K562 (cell line): ENCODE data around the gene UBE2L5. TPM values are rescaled to one million over a fixed set of nuclear protein-coding genes. Genes with fewer than 3 reads are reported as not detected.

Experiments used
- ATAC-seq: fragments of 200-7000 bp; cut with Tn5 transposase; 3 replicates; pipeline ENCODE4 v1.9.1; 2020; ENCODE audit warnings: moderate library complexity
- BruUV-seq: library from RNA; stranded (reverse); fragments of 400-500 nt; replicated peaks from 2 replicates; lab custom pipeline; 2021; lab: Mats Ljungman, UMichigan
- CTCF ChIA-PET: fragments of 300-600 bp; formaldehyde crosslinking; extraction: SDS; loops from one replicate; lab custom pipeline; 2021; ENCODE audit warnings: low intra/inter-chr PET ratio; lab: Yijun Ruan, JAX
- POLR2A ChIA-PET: fragments of 300-600, 350-650 bp; sonication (Branson Sonifier 250); formaldehyde crosslinking; extraction: SDS; loops from one replicate; lab custom pipeline; 2021; ENCODE audit warnings: antibody characterized with exemption, inconsistent platforms; lab: Yijun Ruan, JAX
- DNase-seq, 4 experiments: peaks; one replicate each; pipeline versions ENCODE4 v3.0.0 to v3.0.0-alpha.2; 2011 to 2018; ENCODE audit warnings: low spot score in 3 of 4, mixed read lengths in 3 of 4; ENCODE audit errors: extremely low read depth in 1 of 4
- FAIRE-seq: peaks from 2 replicates; lab custom pipeline; 2011; peaks lifted over from hg19 to GRCh38; lab: Jason Lieb, UNC
- H2AFZ ChIP-seq: 2 replicates; pipeline ENCODE4 v1.6.0; 2011; ENCODE audit warnings: low read depth, low read length, control low read depth, inconsistent platforms
- H3K27ac ChIP-seq: fragments of 200-600 bp; 3 replicates; pipeline ENCODE4 v1.8.0; 2011; ENCODE audit warnings: low read depth, mild to moderate bottlenecking, control low read depth, inconsistent platforms, low read length, moderate library complexity, mixed read lengths; ENCODE audit errors: extremely low read depth
- H3K27me3 ChIP-seq, 2 experiments: fragments of 300-600 bp in 1 of 2; 2 replicates in 1 of 2; 3 replicates in 1 of 2; pipeline versions ENCODE4 v1.6.0 to v1.8.0; 2011; ENCODE audit warnings: inconsistent platforms in 2 of 2, low read length in 2 of 2, mild to moderate bottlenecking in 1 of 2, mixed read lengths in 1 of 2, moderate library complexity in 1 of 2; ENCODE audit not compliant: control insufficient read depth in 2 of 2, insufficient read depth in 2 of 2
- H3K36me3 ChIP-seq: fragments of 300-600 bp; 3 replicates; pipeline ENCODE4 v1.8.0; 2011; ENCODE audit warnings: mild to moderate bottlenecking, low read length, inconsistent platforms; ENCODE audit not compliant: control insufficient read depth, insufficient read depth
- H3K4me1 ChIP-seq, 2 experiments: fragments of 200-600 bp in 1 of 2; replicated peaks in 1 of 2; 2 replicates in 1 of 2; 3 replicates in 1 of 2; pipeline versions ENCODE4 v1.5.1 to v1.8.0; 2011; ENCODE audit warnings: inconsistent platforms in 2 of 2, low read length in 2 of 2, mild to moderate bottlenecking in 1 of 2, mixed read lengths in 1 of 2, moderate library complexity in 1 of 2; ENCODE audit not compliant: control insufficient read depth in 2 of 2, insufficient read depth in 2 of 2
- H3K4me2 ChIP-seq: 2 replicates; pipeline ENCODE4 v1.6.1; 2011; ENCODE audit warnings: low read length, control low read depth, inconsistent platforms, mixed read lengths; ENCODE audit not compliant: insufficient read depth
- H3K4me3 ChIP-seq: fragments of 200-600 bp; sonication (generic), shearing (Covaris generic); 2 replicates; pipeline ENCODE4 v1.5.1; 2016; ENCODE audit warnings: control low read depth, inconsistent platforms
- H3K79me2 ChIP-seq: fragments of 200-600 bp; 3 replicates; pipeline ENCODE4 v1.8.0; 2011; ENCODE audit warnings: low read length, inconsistent platforms; ENCODE audit not compliant: control insufficient read depth, insufficient read depth
- H3K9ac ChIP-seq, 2 experiments: 2 replicates each; pipeline versions ENCODE4 v1.6.0 to v1.6.1; 2011; ENCODE audit warnings: low read depth in 2 of 2, low read length in 2 of 2, control low read depth in 1 of 2, inconsistent platforms in 1 of 2, mild to moderate bottlenecking in 1 of 2, mixed read lengths in 1 of 2; ENCODE audit not compliant: insufficient read depth in 1 of 2
- H3K9me1 ChIP-seq: one replicate; pipeline ENCODE4 v1.6.0; 2011; ENCODE audit warnings: inconsistent platforms, mild to moderate bottlenecking, low read length, moderate library complexity; ENCODE audit not compliant: control insufficient read depth, insufficient read depth
- H3K9me3 ChIP-seq: replicated peaks from 2 replicates; pipeline ENCODE4 v1.5.1; 2011; ENCODE audit warnings: low read depth, low read length, inconsistent platforms; ENCODE audit not compliant: control insufficient read depth, insufficient read depth
- H4K20me1 ChIP-seq: replicated peaks from 2 replicates; pipeline ENCODE4 v1.6.1; 2011; ENCODE audit warnings: low read length, inconsistent platforms, mixed read lengths; ENCODE audit not compliant: control insufficient read depth, insufficient read depth
- CEBPB ChIP-seq: fragments of 450-650 bp; IDR thresholded peaks from 2 replicates; pipeline ENCODE4 v1.6.1; 2016; ENCODE audit warnings: missing genetic modification characterization, missing compliant biosample characterization
- CHCHD3 ChIP-seq: fragments of 250-450 bp; sonication (Bioruptor Pico); IDR thresholded peaks from 2 replicates; pipeline ENCODE4 v2.1.2; 2022; ENCODE audit warnings: mild to moderate bottlenecking
- FOXJ3 ChIP-seq: sonication (generic); formaldehyde crosslinking; IDR thresholded peaks from 2 replicates; pipeline ENCODE4 v1.4.0; 2020; ENCODE audit warnings: mild to moderate bottlenecking, missing genetic modification reagents
- FOXK1 ChIP-seq: sonication (generic); formaldehyde crosslinking; IDR thresholded peaks from 2 replicates; pipeline ENCODE4 v1.8.0; 2022; ENCODE audit warnings: missing genetic modification reagents, mild to moderate bottlenecking, borderline replicate concordance
- HDAC8 ChIP-seq: fragments of 450-650 bp; IDR thresholded peaks from 2 replicates; pipeline ENCODE4 v1.6.1; 2016; ENCODE audit warnings: mild to moderate bottlenecking, missing genetic modification characterization, moderate library complexity, missing compliant biosample characterization
- MTF1 ChIP-seq: fragments of 250-450 bp; sonication (Bioruptor Pico); IDR thresholded peaks from 2 replicates; pipeline ENCODE4 v1.9.0; 2021; ENCODE audit warnings: moderate library complexity, mild to moderate bottlenecking, inconsistent platforms, borderline replicate concordance
- MYBL2 ChIP-seq, 2 experiments: fragments of 450-650 bp in 1 of 2; sonication (generic) in 1 of 2; formaldehyde crosslinking in 1 of 2; IDR thresholded peaks; 2 replicates each; pipeline versions ENCODE4 v1.6.1 to v1.8.1; 2017 to 2022; ENCODE audit warnings: borderline replicate concordance in 1 of 2, inconsistent platforms in 1 of 2, low read depth in 1 of 2, mild to moderate bottlenecking in 1 of 2, missing genetic modification reagents in 1 of 2, moderate library complexity in 1 of 2
- POLR2AphosphoS5 ChIP-seq: IDR thresholded peaks from 2 replicates; pipeline ENCODE4 v1.6.1; 2011; ENCODE audit warnings: mild to moderate bottlenecking, low read depth, low read length, moderate library complexity; ENCODE audit not compliant: control insufficient read depth, insufficient read depth
- RBM14 ChIP-seq: fragments of 200-400 bp; formaldehyde crosslinking; IDR thresholded peaks from 2 replicates; pipeline ENCODE4 v1.6.1; 2018; ENCODE audit warnings: low read depth, mild to moderate bottlenecking, low read length, moderate library complexity, borderline replicate concordance; ENCODE audit not compliant: insufficient read depth
- TAF1 ChIP-seq: IDR thresholded peaks from 2 replicates; pipeline ENCODE4 v1.6.1; 2011; ENCODE audit warnings: mild to moderate bottlenecking, low read length, moderate library complexity; ENCODE audit not compliant: insufficient read depth, control insufficient read depth, severe bottlenecking; ENCODE audit errors: extremely low read depth
- TRIM24 ChIP-seq, 2 experiments: fragments of 450-650 bp; IDR thresholded peaks; 2 replicates each; pipeline ENCODE4 v1.6.1; 2016
- ZNF347 ChIP-seq: fragments of 450-650 bp; formaldehyde crosslinking; IDR thresholded peaks from 2 replicates; pipeline ENCODE4 v1.4.0; 2020; ENCODE audit warnings: low read depth, mild to moderate bottlenecking, moderate library complexity
- ZNF583 ChIP-seq: fragments of 250-450 bp; sonication (Bioruptor Pico); IDR thresholded peaks from 2 replicates; pipeline ENCODE4 v1.4.0; 2020
- ZNF764 ChIP-seq: fragments of 250-450 bp; sonication (Bioruptor Pico); IDR thresholded peaks from 2 replicates; pipeline ENCODE4 v1.4.0; 2020; ENCODE audit warnings: low read depth, mild to moderate bottlenecking, moderate library complexity
- ZNF830 ChIP-seq: fragments of 250-450 bp; sonication (Bioruptor Pico); IDR thresholded peaks from 2 replicates; pipeline ENCODE4 v1.5.0; 2021; ENCODE audit warnings: mild to moderate bottlenecking
- WGBS: fragments of 100-300 bp; shearing (Covaris generic); methylation state at CpG from one replicate; pipeline ENCODE4 v1.1.6; 2016; ENCODE audit warnings: low coverage, mixed read lengths; ENCODE audit not compliant: insufficient coverage; ENCODE audit errors: missing lambda C conversion rate; 5-methylcytosine and 5-hydroxymethylcytosine counted together
- in situ Hi-C: fragments of 300-500 bp; cut with MboI; formaldehyde crosslinking; loops from 4 replicates; pipeline ENCODE4 v1.15.0; 2018; ENCODE audit warnings: inconsistent platforms, mixed read lengths
- intact Hi-C: fragments of 100-400 bp; cut with micrococcal nuclease; formaldehyde crosslinking; loops from 2 replicates; pipeline ENCODE4 v1.14.2; 2022
- polyA plus RNA-seq, 8 experiments: library from polyadenylated mRNA; depleted of rRNA in 4 of 8; stranded (reverse) in 5 of 8; unstranded in 3 of 8; fragments of >200 nt; fragmentation: Nextera tagmentation in 2 of 8; fragmentation: Illumina TruSeq in 1 of 8; extraction: Ambion mirVana in 2 of 8; extraction: Trizol in 1 of 8; gene quantifications; 2 replicates each; pipeline versions ENCODE4 v1.2.1 to v1.2.3, GENCODE V29; 2011 to 2014; ENCODE audit warnings: inconsistent platforms in 1 of 8, missing spikeins in 1 of 8
- total RNA-seq, 7 experiments: library from RNA; depleted of rRNA in 6 of 7; stranded (reverse); fragments of >200 nt in 6 of 7; fragmentation: Illumina TruSeq in 2 of 7; extraction: Trizol in 2 of 7; gene quantifications; 2 replicates each; pipeline versions ENCODE4 v1.2.1 to v1.2.3, GENCODE V29; 2011 to 2021; ENCODE audit warnings: low replicate concordance in 1 of 7
- TF ChIP-seq, protein P1 (sequence below): fragments of 450-650 bp; IDR thresholded peaks from 2 replicates; pipeline ENCODE4 v1.6.1; 2016; ENCODE audit warnings: antibody characterized with exemption
- TF ChIP-seq, protein P2 (sequence below): fragments of 450-650 bp; IDR thresholded peaks from 2 replicates; pipeline ENCODE4 v1.6.1; 2017; ENCODE audit warnings: antibody characterized with exemption, mild to moderate bottlenecking

UBE2L5 gene
- total and polyA plus RNA-seq, 9 of the 15 experiments (the other 6 are each of a cell fraction or from before 2014, with no cell fraction given) = 0.22 to 1.5 (median 0.86) TPM; not detected in 6

DNA sequence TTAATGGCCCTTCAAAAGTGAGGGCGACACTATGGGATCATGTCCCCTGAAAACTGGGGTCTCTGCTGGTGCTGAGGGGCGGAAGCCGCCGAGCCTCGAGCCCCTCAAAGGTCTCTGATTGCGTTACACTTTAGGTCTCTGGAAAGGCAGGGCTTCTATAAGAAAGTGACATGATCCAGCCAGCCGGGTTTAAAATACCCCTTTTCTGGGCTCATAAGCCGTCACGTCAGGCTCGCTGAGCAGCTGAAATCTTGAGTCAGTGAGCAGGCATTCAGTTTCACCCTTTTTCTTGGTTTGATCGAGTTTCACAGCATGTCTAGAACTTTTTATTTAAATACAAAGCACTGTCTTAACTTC is 44.0 kb downstream of the UBE2L5 start:
- ATAC-seq (peak; percentile 20), DNase-seq (no peak), FAIRE-seq (peak; percentile 42)
- no peaks in the 10 kb centered on the region for H3K9me1 ChIP-seq
- ChIA-PET POLR2A (interaction anchor here (0.6 to 2.1 kb wide), 5 partner anchors 11 to 159 kb away, joined by 3 to 13 read pairs (median 5); partner anchors contain the start of genes KATNAL1 and USPL1), CTCF (no interaction called here)
- peak overlapping the region; percentile 85 for H3K4me3 ChIP-seq
- H4K20me1 ChIP-seq = peaks cover 3% of the 10 kb centered on the region; the same call in 1 of the 2 replicates
- H3K79me2 ChIP-seq = peaks cover 44% of the 10 kb centered on the region
- peak overlapping the region; percentile 81 for H3K4me2 ChIP-seq
- intact Hi-C loops (loop anchor here (5.0 to 10.0 kb wide), 3 partner anchors 88 to 208 kb away; partner anchors contain the start of gene KATNAL1), in situ Hi-C loops (no loop called here)
- BruUV-seq = TSS peak; percentile 96
- peak overlapping the region; percentile 87 to 95 for H3K9ac ChIP-seq
- peaks cover 27% of the 10 kb centered on the region for H3K36me3 ChIP-seq
- H2AFZ ChIP-seq = peak overlapping the region; percentile 97
- H3K4me1 ChIP-seq = peaks cover 0 to 11% of the 10 kb centered on the region in 2 experiments; a peak in 3 of 5 replicates
- H3K27me3 ChIP-seq = no peaks in the 10 kb centered on the region
- no peaks in the 10 kb centered on the region for H3K9me3 ChIP-seq
- peak overlapping the region; percentile 90 for H3K27ac ChIP-seq
- WGBS = 0% methylated on average over 10 of the region's 11 CpGs
- no peak for TF ChIP-seq RBM14
- no peak for TF ChIP-seq TRIM24 (IDR thresholded peaks at IDR 0.05)
- TF ChIP-seq ZNF583 (CRISPR knock-in tag) = no peak
- TF ChIP-seq FOXK1 (CRISPR knock-in tag) = no peak
- peak; percentile 37 for TF ChIP-seq MYBL2 (IDR thresholded peaks at IDR 0.05; ENCODE audit: low read depth)
- no peak for TF ChIP-seq MYBL2 (CRISPR knock-in tag; IDR thresholded peaks at IDR 0.05; ENCODE audit: borderline replicate concordance)
- TF ChIP-seq CEBPB = 0 out of 2 replicates have a peak, but pooled peaks have one; percentile 1
- TF ChIP-seq, protein P1, sequence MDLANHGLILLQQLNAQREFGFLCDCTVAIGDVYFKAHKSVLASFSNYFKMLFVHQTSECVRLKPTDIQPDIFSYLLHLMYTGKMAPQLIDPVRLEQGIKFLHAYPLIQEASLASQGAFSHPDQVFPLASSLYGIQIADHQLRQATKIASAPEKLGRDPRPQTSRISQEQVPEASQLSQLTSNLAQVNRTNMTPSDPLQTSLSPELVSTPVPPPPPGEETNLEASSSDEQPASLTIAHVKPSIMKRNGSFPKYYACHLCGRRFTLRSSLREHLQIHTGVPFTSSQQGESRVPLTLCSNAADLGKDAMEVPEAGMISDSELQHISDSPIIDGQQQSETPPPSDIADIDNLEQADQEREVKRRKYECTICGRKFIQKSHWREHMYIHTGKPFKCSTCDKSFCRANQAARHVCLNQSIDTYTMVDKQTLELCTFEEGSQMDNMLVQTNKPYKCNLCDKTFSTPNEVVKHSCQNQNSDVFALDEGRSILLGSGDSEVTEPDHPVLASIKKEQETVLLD = 0 out of 2 replicates have a peak, but pooled peaks have one; percentile 17
- no peak for TF ChIP-seq CHCHD3 (CRISPR knock-in tag)
- TF ChIP-seq FOXJ3 (CRISPR knock-in tag) = no peak
- no peak for TF ChIP-seq ZNF764 (CRISPR knock-in tag)
- TF ChIP-seq HDAC8 (tag) = no peak
- TF ChIP-seq ZNF347 = no peak
- peak; percentile 19; the same call in 1 of the 2 replicates for TF ChIP-seq POLR2AphosphoS5
- peak; percentile 7 for TF ChIP-seq TAF1
- no peak for TF ChIP-seq MTF1
- TF ChIP-seq ZNF830 (CRISPR knock-in tag) = no peak
- TF ChIP-seq, protein P2, sequence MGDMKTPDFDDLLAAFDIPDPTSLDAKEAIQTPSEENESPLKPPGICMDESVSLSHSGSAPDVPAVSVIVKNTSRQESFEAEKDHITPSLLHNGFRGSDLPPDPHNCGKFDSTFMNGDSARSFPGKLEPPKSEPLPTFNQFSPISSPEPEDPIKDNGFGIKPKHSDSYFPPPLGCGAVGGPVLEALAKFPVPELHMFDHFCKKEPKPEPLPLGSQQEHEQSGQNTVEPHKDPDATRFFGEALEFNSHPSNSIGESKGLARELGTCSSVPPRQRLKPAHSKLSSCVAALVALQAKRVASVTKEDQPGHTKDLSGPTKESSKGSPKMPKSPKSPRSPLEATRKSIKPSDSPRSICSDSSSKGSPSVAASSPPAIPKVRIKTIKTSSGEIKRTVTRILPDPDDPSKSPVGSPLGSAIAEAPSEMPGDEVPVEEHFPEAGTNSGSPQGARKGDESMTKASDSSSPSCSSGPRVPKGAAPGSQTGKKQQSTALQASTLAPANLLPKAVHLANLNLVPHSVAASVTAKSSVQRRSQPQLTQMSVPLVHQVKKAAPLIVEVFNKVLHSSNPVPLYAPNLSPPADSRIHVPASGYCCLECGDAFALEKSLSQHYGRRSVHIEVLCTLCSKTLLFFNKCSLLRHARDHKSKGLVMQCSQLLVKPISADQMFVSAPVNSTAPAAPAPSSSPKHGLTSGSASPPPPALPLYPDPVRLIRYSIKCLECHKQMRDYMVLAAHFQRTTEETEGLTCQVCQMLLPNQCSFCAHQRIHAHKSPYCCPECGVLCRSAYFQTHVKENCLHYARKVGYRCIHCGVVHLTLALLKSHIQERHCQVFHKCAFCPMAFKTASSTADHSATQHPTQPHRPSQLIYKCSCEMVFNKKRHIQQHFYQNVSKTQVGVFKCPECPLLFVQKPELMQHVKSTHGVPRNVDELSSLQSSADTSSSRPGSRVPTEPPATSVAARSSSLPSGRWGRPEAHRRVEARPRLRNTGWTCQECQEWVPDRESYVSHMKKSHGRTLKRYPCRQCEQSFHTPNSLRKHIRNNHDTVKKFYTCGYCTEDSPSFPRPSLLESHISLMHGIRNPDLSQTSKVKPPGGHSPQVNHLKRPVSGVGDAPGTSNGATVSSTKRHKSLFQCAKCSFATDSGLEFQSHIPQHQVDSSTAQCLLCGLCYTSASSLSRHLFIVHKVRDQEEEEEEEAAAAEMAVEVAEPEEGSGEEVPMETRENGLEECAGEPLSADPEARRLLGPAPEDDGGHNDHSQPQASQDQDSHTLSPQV = peak; percentile 34; the same call in 1 of the 2 replicates
